AG10803 (cell line): ENCODE measurements around the gene MSH6.

Experiments
- DNase-seq: peaks from one replicate; pipeline ENCODE4 v3.0.0; 2010; ENCODE audit warnings: low read depth
- H3K4me3 ChIP-seq: 2 replicates; pipeline ENCODE4 v1.5.1; 2011; ENCODE audit warnings: mild to moderate bottlenecking, low read length, control low read depth
- CTCF ChIP-seq: conservative IDR thresholded peaks from 2 replicates; pipeline ENCODE4 v1.5.1; 2011; ENCODE audit warnings: mild to moderate bottlenecking, low read length, control low read depth, inconsistent platforms

MSH6 gene

GRCh38 chr2:47801118-47801517 is 18.2 kb downstream of the MSH6 start:
- no peak for DNase-seq

GRCh38 chr2:47803363-47803762 is 20.4 kb downstream of the MSH6 start:
- H3K4me3 ChIP-seq, result no peak overlapping the region
- no peak for TF ChIP-seq CTCF
- no peak for DNase-seq

More at GRCh38 chr2:47801118-47801517, 18.2 kb downstream of the MSH6 start:
- no peak for TF ChIP-seq CTCF
- no peak overlapping the region for H3K4me3 ChIP-seq

- DNase-seq, result no peak
- no peak overlapping the region for H3K4me3 ChIP-seq
- TF ChIP-seq CTCF, result no peak
Observed at GRCh38 chr2:47803770-47804169, 20.8 kb downstream of the MSH6 start.

- DNase-seq, result no peak
- no peak overlapping the region for H3K4me3 ChIP-seq
- no peak for TF ChIP-seq CTCF
Observed at GRCh38 chr2:47805850-47806249, 22.9 kb downstream of the MSH6 start.

GRCh38 chr2:47808614-47809013 is 25.7 kb downstream of the MSH6 start:
- TF ChIP-seq CTCF, result no peak
- no peak overlapping the region for H3K4me3 ChIP-seq
- no peak for DNase-seq

GRCh38 chr2:47809903-47810302 is 27.0 kb downstream of the MSH6 start:
- no peak for TF ChIP-seq CTCF
- no peak for DNase-seq
- no peak overlapping the region for H3K4me3 ChIP-seq

- no peak overlapping the region for H3K4me3 ChIP-seq
- TF ChIP-seq CTCF, result no peak
- no peak for DNase-seq
Observed at GRCh38 chr2:47810850-47811249, 27.9 kb downstream of the MSH6 start.
